ENCODE measurements around the gene GRIK4.

- no peak for TF ChIP-seq RAD21 (IDR thresholded peaks at IDR 0.05; ENCODE audit: low read length)
- TF ChIP-seq, protein P1, sequence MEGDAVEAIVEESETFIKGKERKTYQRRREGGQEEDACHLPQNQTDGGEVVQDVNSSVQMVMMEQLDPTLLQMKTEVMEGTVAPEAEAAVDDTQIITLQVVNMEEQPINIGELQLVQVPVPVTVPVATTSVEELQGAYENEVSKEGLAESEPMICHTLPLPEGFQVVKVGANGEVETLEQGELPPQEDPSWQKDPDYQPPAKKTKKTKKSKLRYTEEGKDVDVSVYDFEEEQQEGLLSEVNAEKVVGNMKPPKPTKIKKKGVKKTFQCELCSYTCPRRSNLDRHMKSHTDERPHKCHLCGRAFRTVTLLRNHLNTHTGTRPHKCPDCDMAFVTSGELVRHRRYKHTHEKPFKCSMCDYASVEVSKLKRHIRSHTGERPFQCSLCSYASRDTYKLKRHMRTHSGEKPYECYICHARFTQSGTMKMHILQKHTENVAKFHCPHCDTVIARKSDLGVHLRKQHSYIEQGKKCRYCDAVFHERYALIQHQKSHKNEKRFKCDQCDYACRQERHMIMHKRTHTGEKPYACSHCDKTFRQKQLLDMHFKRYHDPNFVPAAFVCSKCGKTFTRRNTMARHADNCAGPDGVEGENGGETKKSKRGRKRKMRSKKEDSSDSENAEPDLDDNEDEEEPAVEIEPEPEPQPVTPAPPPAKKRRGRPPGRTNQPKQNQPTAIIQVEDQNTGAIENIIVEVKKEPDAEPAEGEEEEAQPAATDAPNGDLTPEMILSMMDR (IDR thresholded peaks at IDR 0.05) = no peak
These were observed 131.7 kb downstream of the GRIK4 start for GRCh38 chr11:120643284-120643683.

All from SK-N-SH (cell line).